Transverse colon (tissue), 4 donors: ENCODE results near the gene AGAP1. TPM values are rescaled to one million over a fixed set of nuclear protein-coding genes. Genes with fewer than 3 reads are reported as not detected.

Experiments
- DNase-seq: peaks from one replicate; pipeline ENCODE4 v3.0.0-alpha.2; 2019
- H3K27ac ChIP-seq, 4 donors: fragments of 200-600 bp; sonication (generic); 2 replicates each; pipeline ENCODE4 v1.5.1; 2016 to 2018; ENCODE audit warnings: inconsistent platforms in 4 of 4
- H3K27me3 ChIP-seq: fragments of 200-600 bp; sonication (generic); 2 replicates; pipeline ENCODE4 v1.5.1; 2017; ENCODE audit warnings: inconsistent platforms
- H3K36me3 ChIP-seq, 4 donors: fragments of 200-600 bp; sonication (generic); 2 replicates each; pipeline ENCODE4 v1.5.1; 2017 to 2019; ENCODE audit warnings: inconsistent platforms in 4 of 4
- H3K4me1 ChIP-seq, 4 donors: fragments of 200-600 bp; sonication (generic); 2 replicates each; pipeline ENCODE4 v1.5.1; 2017 to 2020; ENCODE audit warnings: inconsistent platforms in 4 of 4
- H3K4me3 ChIP-seq, 4 donors: fragments of 200-600 bp; sonication (generic); 1 replicate in 1 of 4; 2 replicates in 3 of 4; pipeline versions ENCODE4 v1.5.1 to v1.6.1; 2017 to 2019; ENCODE audit warnings: inconsistent platforms in 4 of 4
- H3K9me3 ChIP-seq, 2 donors: fragments of 200-600 bp; sonication (generic); 2 replicates each; pipeline ENCODE4 v1.5.1; 2017 to 2019; ENCODE audit warnings: inconsistent platforms in 2 of 2
- CTCF ChIP-seq, 5 experiments: fragments of 200-600 bp in 3 of 5; fragments of 450-650 bp in 2 of 5; sonication (generic) in 3 of 5; IDR thresholded peaks; 1 replicate in 2 of 5; 2 replicates in 3 of 5; pipeline ENCODE4 v1.5.1; 2016 to 2017; ENCODE audit warnings: antibody characterized with exemption in 5 of 5, inconsistent platforms in 3 of 5, mild to moderate bottlenecking in 2 of 5, moderate library complexity in 1 of 5
- EP300 ChIP-seq: sonication (generic); formaldehyde crosslinking; IDR thresholded peaks from one replicate; pipeline ENCODE4 v1.6.1; 2017; ENCODE audit warnings: antibody characterized with exemption, low read depth
- POLR2A ChIP-seq: fragments of 450-650 bp; IDR thresholded peaks from one replicate; pipeline ENCODE4 v1.6.1; 2016; ENCODE audit warnings: antibody characterized with exemption, mild to moderate bottlenecking, moderate library complexity
- POLR2AphosphoS5 ChIP-seq, 3 donors: sonication (generic); formaldehyde crosslinking; IDR thresholded peaks; one replicate each; pipeline ENCODE4 v1.6.1; 2016; ENCODE audit warnings: antibody characterized with exemption in 3 of 3
- WGBS, 2 donors: methylation state at CpG; one replicate each; pipeline ENCODE4 v1.1.5; 2018; ENCODE audit warnings: low coverage in 1 of 2; 5-methylcytosine and 5-hydroxymethylcytosine counted together
- in situ Hi-C, 4 donors: fragments of 200-750 bp; cut with MboI; loops; one replicate each; pipeline versions ENCODE4 v1.15.0 to v1.15.1; 2017; ENCODE audit warnings: low sequenced_read_pairs in 3 of 4, low pct_ligation_motif_present in 1 of 4, low pct_unique_long_range_greater_than_20kb in 1 of 4
- intact Hi-C: fragments of 100-400 bp; cut with DNase I; formaldehyde crosslinking; loops from one replicate; pipeline ENCODE4 v1.15.1; 2023; ENCODE audit warnings: low total_unique reads
- total RNA-seq, 4 donors: library from RNA; depleted of rRNA; stranded (reverse); fragments of >200 nt; gene quantifications; one replicate each; pipeline ENCODE4 v1.1.0, GENCODE V29; 2016

AGAP1 gene
- total RNA-seq, 4 donors from 2014 or later, result 56.1 to 96.9 (median 71.2) TPM

- in situ Hi-C loops, result loop anchor here in 1 of 4 donors (10.0 kb wide), 1 partner anchor 395 kb away; no protein-coding TSS in a partner anchor
Observed at GRCh38 chr2:236169741-236170589, 676.1 kb downstream of the AGAP1 start.

GRCh38 chr2:236170590-236171165, 676.8 kb downstream of the AGAP1 start:
- no peak overlapping the region for H3K4me3 ChIP-seq
- peaks cover 100% of the 10 kb centered on the region for H3K27me3 ChIP-seq
- 20% methylated on average over 7 to 21 of the region's 21 CpGs for WGBS, 2 donors
- intact Hi-C loops (loop anchor here (5.0 kb wide), 1 partner anchor 383 kb away; no protein-coding TSS in a partner anchor), in situ Hi-C loops (loop anchor here in 1 of 4 donors (10.0 kb wide), 1 partner anchor 396 kb away; no protein-coding TSS in a partner anchor)
- DNase-seq, result no peak
- H3K9me3 ChIP-seq, result no peaks in the 10 kb centered on the region
- no peak for TF ChIP-seq CTCF (IDR thresholded peaks at IDR 0.05)
- TF ChIP-seq EP300, result no peak
- no peak for TF ChIP-seq POLR2AphosphoS5 (IDR thresholded peaks at IDR 0.05)
- TF ChIP-seq POLR2A, result no peak
- H3K27ac ChIP-seq, result no peak overlapping the region
- no peaks in the 10 kb centered on the region for H3K36me3 ChIP-seq
- H3K4me1 ChIP-seq, result peaks cover 0 to 69% (median 45%) of the 10 kb centered on the region in 4 donors

More at GRCh38 chr2:236169741-236170589, 676.1 kb downstream of the AGAP1 start:
- no peak overlapping the region for H3K4me3 ChIP-seq
- H3K9me3 ChIP-seq, result no peaks in the 10 kb centered on the region
- H3K27ac ChIP-seq, result no peak overlapping the region
- 11 to 12% methylated on average over 8 to 38 of the region's 38 CpGs for WGBS, 2 donors
- H3K36me3 ChIP-seq, result no peaks in the 10 kb centered on the region
- no peak for DNase-seq
- intact Hi-C loops, result loop anchor here (5.0 kb wide), 1 partner anchor 383 kb away; no protein-coding TSS in a partner anchor
- peaks cover 100% of the 10 kb centered on the region for H3K27me3 ChIP-seq
- H3K4me1 ChIP-seq, result peaks cover 0 to 72% (median 47%) of the 10 kb centered on the region in 4 donors
- TF ChIP-seq CTCF (IDR thresholded peaks at IDR 0.05), result no peak
- no peak for TF ChIP-seq POLR2AphosphoS5 (IDR thresholded peaks at IDR 0.05)
- TF ChIP-seq POLR2A, result no peak
- no peak for TF ChIP-seq EP300

GRCh38 chr2:236171181-236171679, 677.4 kb downstream of the AGAP1 start:
- Histone ChIP-seq H3K27ac (no peak overlapping the region), H3K36me3 (no peaks in the 10 kb centered on the region), H3K4me3 (no peak overlapping the region), H3K4me1 (peaks cover 0 to 65% (median 44%) of the 10 kb centered on the region in 4 donors), H3K9me3 (no peaks in the 10 kb centered on the region), H3K27me3 (peaks cover 100% of the 10 kb centered on the region)
- DNase-seq, result no peak
- WGBS, 2 donors, result 10 to 11% methylated on average over 2 to 27 of the region's 27 CpGs
- in situ Hi-C loops (loop anchor here in 1 of 4 donors (10.0 kb wide), 1 partner anchor 396 kb away; no protein-coding TSS in a partner anchor), intact Hi-C loops (loop anchor here (5.0 kb wide), 1 partner anchor 384 kb away; no protein-coding TSS in a partner anchor)
- TF ChIP-seq POLR2A, result no peak
- TF ChIP-seq CTCF (IDR thresholded peaks at IDR 0.05), result no peak
- no peak for TF ChIP-seq EP300
- no peak for TF ChIP-seq POLR2AphosphoS5 (IDR thresholded peaks at IDR 0.05)
